NCI-H1048 (cell line): ENCODE data around the gene VPS26B.
"Not testable (repeated sequence)": the region's sequence is repeated elsewhere in the genome, so short reads cannot be mapped to it uniquely, and the experiment has no call there.

Experiments used
- DNase-seq: peaks from one replicate; lab custom pipeline; 2025; lab: John Stamatoyannopoulos, UW

VPS26B gene

GRCh38 chr11:134282121-134283045 is 57.9 kb downstream of the VPS26B start:
- DNase-seq, result no peak

GRCh38 chr11:134283461-134284230 is 59.2 kb downstream of the VPS26B start:
- no peak for DNase-seq

GRCh38 chr11:134284349-134284748 is 59.9 kb downstream of the VPS26B start:
- not testable (repeated sequence) for DNase-seq

- DNase-seq, result no peak
Observed at GRCh38 chr11:134287561-134287960, 63.1 kb downstream of the VPS26B start.

GRCh38 chr11:134288486-134288885 is 64.0 kb downstream of the VPS26B start:
- DNase-seq, result no peak

- no peak for DNase-seq
Observed at GRCh38 chr11:134289167-134289566, 64.7 kb downstream of the VPS26B start.

- no peak for DNase-seq
Observed at GRCh38 chr11:134289789-134290188, 65.3 kb downstream of the VPS26B start.

- no peak for DNase-seq
Observed at GRCh38 chr11:134290646-134291045, 66.2 kb downstream of the VPS26B start.

GRCh38 chr11:134291196-134291595 is 66.7 kb downstream of the VPS26B start:
- no peak for DNase-seq

GRCh38 chr11:134292661-134293060 is 68.2 kb downstream of the VPS26B start:
- DNase-seq, result no peak

- no peak for DNase-seq
Observed at GRCh38 chr11:134293119-134294113, 68.9 kb downstream of the VPS26B start.

- DNase-seq, result no peak
Observed at GRCh38 chr11:134294664-134295063, 70.2 kb downstream of the VPS26B start.
